AG04449 (cell line): Measurements from ENCODE around the gene CLDN15.

Experiments used
- CTCF ChIA-PET: fragments of 350-600 bp; formaldehyde crosslinking; extraction: SDS; loops from one replicate; lab custom pipeline; 2021; ENCODE audit warnings: antibody characterized with exemption; lab: Yijun Ruan, JAX
- POLR2A ChIA-PET: fragments of 400-600, 350-600 bp; formaldehyde crosslinking; extraction: SDS; loops from one replicate; lab custom pipeline; 2020; ENCODE audit warnings: antibody characterized with exemption, inconsistent platforms; lab: Yijun Ruan, JAX
- DNase-seq: peaks from one replicate; pipeline ENCODE4 v3.0.0-alpha.2; 2010; ENCODE audit warnings: low read depth, low spot score
- H3K4me3 ChIP-seq: 2 replicates; pipeline ENCODE4 v1.5.1; 2011; ENCODE audit warnings: low read depth, mild to moderate bottlenecking, control low read depth, low read length
- CTCF ChIP-seq: IDR thresholded peaks from one replicate; pipeline ENCODE4 v1.5.1; 2011; ENCODE audit warnings: mild to moderate bottlenecking, moderate library complexity, low read length, control low read depth, inconsistent platforms; ENCODE audit not compliant: insufficient read depth; ENCODE audit errors: missing control alignments

Gene CLDN15

GRCh38 chr7:101245147-101245668, 7.6 kb upstream of the CLDN15 start:
- CTCF ChIA-PET, result interaction anchor here (0.7 to 5.1 kb wide), 19 partner anchors 10 to 168 kb away, joined by 3 to 95 read pairs (median 9); partner anchors contain the start of genes PLOD3 and ZNHIT1
- DNase-seq, result no peak

GRCh38 chr7:101244375-101245146, 7.0 kb upstream of the CLDN15 start, which contains the start of gene FIS1:
Gene FIS1, minus strand, starts transcription at chr7:101245081. Its CDS starts 77 bp downstream, at chr7:101245004.
- CTCF ChIA-PET, result interaction anchor here (0.7 to 5.1 kb wide), 31 partner anchors 7 to 355 kb away, joined by 3 to 95 read pairs (median 6); partner anchors contain the start of genes ACHE, PLOD3, TRIM56 and UFSP1
- no peak for DNase-seq
- TF ChIP-seq CTCF, result peak; percentile 94
- H3K4me3 ChIP-seq, result peak within 1 kb of the TSS; percentile 94
- POLR2A ChIA-PET, result interaction anchor here (0.9 to 2.2 kb wide), 8 partner anchors 9 to 355 kb away, joined by 3 to 14 read pairs (median 4); partner anchors contain the start of genes PLOD3, SERPINE1, UFSP1 and ZNHIT1

More at GRCh38 chr7:101245147-101245668, 7.6 kb upstream of the CLDN15 start:
- POLR2A ChIA-PET, result interaction anchor here (0.7 to 2.2 kb wide), 2 partner anchors 9 to 28 kb away, joined by 3 to 14 read pairs; partner anchors contain the start of genes PLOD3 and ZNHIT1
- H3K4me3 ChIP-seq, result peak overlapping the region; percentile 94
- TF ChIP-seq CTCF, result no peak

GRCh38 chr7:101243646-101244374, 6.2 kb upstream of the CLDN15 start:
- no peak for TF ChIP-seq CTCF
- H3K4me3 ChIP-seq, result peak overlapping the region; percentile 94
- CTCF ChIA-PET, result interaction anchor here (0.9 to 5.1 kb wide), 30 partner anchors 8 to 354 kb away, joined by 3 to 95 read pairs (median 6); partner anchors contain the start of genes ACHE, PLOD3, TRIM56 and UFSP1
- POLR2A ChIA-PET, result interaction anchor here (0.9 to 2.2 kb wide), 8 partner anchors 9 to 354 kb away, joined by 3 to 14 read pairs (median 4); partner anchors contain the start of genes PLOD3, SERPINE1, UFSP1 and ZNHIT1
- no peak for DNase-seq

- POLR2A ChIA-PET, result no interaction called here
- DNase-seq, result no peak
- CTCF ChIA-PET, result interaction anchor here (0.7 to 5.1 kb wide), 5 partner anchors 25 to 97 kb away, joined by 3 to 86 read pairs (median 4); partner anchors contain the start of genes PLOD3 and ZNHIT1
- no peak for TF ChIP-seq CTCF
- no peak overlapping the region for H3K4me3 ChIP-seq
Observed at GRCh38 chr7:101241443-101242349, 4.1 kb upstream of the CLDN15 start.

- DNase-seq, result no peak
- H3K4me3 ChIP-seq, result no peak overlapping the region
- no peak for TF ChIP-seq CTCF
- CTCF ChIA-PET, result interaction anchor here (0.7 to 5.1 kb wide), 3 partner anchors 24 to 97 kb away, joined by 3 to 86 read pairs (median 9); partner anchors contain the start of genes PLOD3 and ZNHIT1
- POLR2A ChIA-PET, result no interaction called here
Observed at GRCh38 chr7:101241015-101241363, 3.4 kb upstream of the CLDN15 start.
